ENCODE results near the gene JADE1. TPM values are rescaled to one million over a fixed set of nuclear protein-coding genes. Genes with fewer than 3 reads are reported as not detected.

JADE1 gene
- total RNA-seq, 1 experiment from 2014 or later, result 31.5 TPM

GRCh38 chr4:128812442-128813235, 3.1 kb downstream of the JADE1 start:
- DNase-seq, result peak; percentile 86
- H3K9ac ChIP-seq (ENCODE audit: low read length), result peak overlapping the region; percentile 87
- no peaks in the 10 kb centered on the region for H3K9me2 ChIP-seq (replicated peaks; ENCODE audit: insufficient read depth, low read length)
- peak overlapping the region; percentile 96 for H3K4me3 ChIP-seq (ENCODE audit: low read length)
- H2AFZ ChIP-seq (ENCODE audit: low read length), result no peak overlapping the region
- peak overlapping the region; percentile 90 for H3K4me2 ChIP-seq (ENCODE audit: low read depth, low read length, poor library complexity, severe bottlenecking)
- H3K4me1 ChIP-seq (ENCODE audit: low read length), result peaks cover 31% of the 10 kb centered on the region
- H3K27me3 ChIP-seq (ENCODE audit: low read length), result no peaks in the 10 kb centered on the region
- H3K79me2 ChIP-seq (ENCODE audit: low read length), result peaks cover 61% of the 10 kb centered on the region
- H3K27ac ChIP-seq (ENCODE audit: low read length), result peak overlapping the region; percentile 100
- H3K36me3 ChIP-seq (ENCODE audit: insufficient read depth, low read length), result peaks cover 25% of the 10 kb centered on the region; the same call in 1 of the 2 replicates
- H3K9me3 ChIP-seq (ENCODE audit: low read length), result no peaks in the 10 kb centered on the region
- H4K20me1 ChIP-seq (ENCODE audit: insufficient read depth, low read depth, low read length), result peaks cover 19% of the 10 kb centered on the region; the same call in 1 of the 2 replicates

- Histone ChIP-seq H3K4me2 (ENCODE audit: low read depth, low read length, poor library complexity, severe bottlenecking) (no peak overlapping the region), H3K4me3 (ENCODE audit: low read length) (no peak overlapping the region)
These were observed 4.5 kb downstream of the JADE1 start for GRCh38 chr4:128813965-128814364.

GRCh38 chr4:128818442-128818841, 8.9 kb downstream of the JADE1 start:
- DNase-seq, result no peak
- peaks cover 52% of the 10 kb centered on the region for H3K4me1 ChIP-seq (ENCODE audit: low read length)
- no peaks in the 10 kb centered on the region for H3K27me3 ChIP-seq (ENCODE audit: low read length)
- no peak overlapping the region for H3K4me2 ChIP-seq (ENCODE audit: low read depth, low read length, poor library complexity, severe bottlenecking)
- H3K27ac ChIP-seq (ENCODE audit: low read length), result no peak overlapping the region
- H3K9me2 ChIP-seq (replicated peaks; ENCODE audit: insufficient read depth, low read length), result no peaks in the 10 kb centered on the region
- no peak overlapping the region for H3K4me3 ChIP-seq (ENCODE audit: low read length)
- no peak overlapping the region for H2AFZ ChIP-seq (ENCODE audit: low read length)
- H3K9me3 ChIP-seq (ENCODE audit: low read length), result no peaks in the 10 kb centered on the region
- H3K9ac ChIP-seq (ENCODE audit: low read length), result no peak overlapping the region
- H3K36me3 ChIP-seq (ENCODE audit: insufficient read depth, low read length), result peaks cover 47% of the 10 kb centered on the region
- H3K79me2 ChIP-seq (ENCODE audit: low read length), result peaks cover 100% of the 10 kb centered on the region
- peaks cover 45% of the 10 kb centered on the region for H4K20me1 ChIP-seq (ENCODE audit: insufficient read depth, low read depth, low read length)

More at GRCh38 chr4:128813965-128814364, 4.5 kb downstream of the JADE1 start:
- no peak overlapping the region for H3K27ac ChIP-seq (ENCODE audit: low read length)
- DNase-seq, result no peak
- H3K9me2 ChIP-seq (replicated peaks; ENCODE audit: insufficient read depth, low read length), result no peaks in the 10 kb centered on the region
- H3K4me1 ChIP-seq (ENCODE audit: low read length), result peaks cover 40% of the 10 kb centered on the region
- no peaks in the 10 kb centered on the region for H3K9me3 ChIP-seq (ENCODE audit: low read length)
- peaks cover 75% of the 10 kb centered on the region for H3K79me2 ChIP-seq (ENCODE audit: low read length)
- no peak overlapping the region for H3K9ac ChIP-seq (ENCODE audit: low read length)
- H3K27me3 ChIP-seq (ENCODE audit: low read length), result no peaks in the 10 kb centered on the region
- peaks cover 35% of the 10 kb centered on the region for H3K36me3 ChIP-seq (ENCODE audit: insufficient read depth, low read length)
- H2AFZ ChIP-seq (ENCODE audit: low read length), result no peak overlapping the region
- peaks cover 29% of the 10 kb centered on the region for H4K20me1 ChIP-seq (ENCODE audit: insufficient read depth, low read depth, low read length)

DNA sequence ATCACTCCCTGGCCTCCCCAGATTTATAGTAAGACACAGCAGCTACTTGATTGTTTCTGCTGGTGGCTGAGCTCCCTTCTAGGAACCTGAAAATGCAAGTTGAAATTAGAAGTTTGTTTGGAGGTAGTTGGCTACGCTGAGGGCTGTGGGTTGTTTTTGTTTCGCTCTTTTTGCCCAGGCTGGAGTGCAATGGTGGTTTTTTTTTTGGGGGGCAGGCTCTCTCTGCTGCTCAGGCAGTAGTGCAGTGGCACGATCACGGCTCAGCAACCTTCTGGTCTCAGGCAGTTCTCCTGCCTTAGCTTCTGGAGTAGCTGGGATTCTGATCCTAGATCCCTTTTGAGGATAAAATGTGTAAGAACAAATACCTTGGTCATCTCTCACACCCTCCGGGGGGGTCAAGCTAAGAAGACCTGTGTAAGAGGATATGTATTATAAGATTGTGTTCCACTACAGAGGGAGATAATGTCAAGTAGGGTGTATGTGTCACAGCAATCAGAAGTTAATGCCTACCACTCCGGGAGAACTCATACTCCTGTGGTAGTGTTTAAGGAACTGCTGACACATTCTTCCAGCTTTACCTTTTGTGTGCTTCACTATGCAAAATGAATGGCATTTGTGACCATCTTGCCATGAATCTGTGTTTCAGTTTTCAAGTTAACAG, 9.7 kb downstream of the JADE1 start:
- H3K36me3 ChIP-seq (ENCODE audit: insufficient read depth, low read length), result peaks cover 42% of the 10 kb centered on the region
- H3K9me3 ChIP-seq (ENCODE audit: low read length), result no peaks in the 10 kb centered on the region
- H3K9me2 ChIP-seq (replicated peaks; ENCODE audit: insufficient read depth, low read length), result no peaks in the 10 kb centered on the region
- peaks cover 45% of the 10 kb centered on the region for H4K20me1 ChIP-seq (ENCODE audit: insufficient read depth, low read depth, low read length)
- no peak overlapping the region for H3K9ac ChIP-seq (ENCODE audit: low read length)
- H3K79me2 ChIP-seq (ENCODE audit: low read length), result peaks cover 100% of the 10 kb centered on the region
- no peak overlapping the region for H3K4me2 ChIP-seq (ENCODE audit: low read depth, low read length, poor library complexity, severe bottlenecking)
- peaks cover 51% of the 10 kb centered on the region for H3K4me1 ChIP-seq (ENCODE audit: low read length)
- no peak overlapping the region for H3K27ac ChIP-seq (ENCODE audit: low read length)
- no peak overlapping the region for H2AFZ ChIP-seq (ENCODE audit: low read length)
- H3K27me3 ChIP-seq (ENCODE audit: low read length), result no peaks in the 10 kb centered on the region
- H3K4me3 ChIP-seq (ENCODE audit: low read length), result no peak overlapping the region
- DNase-seq, result no peak

GRCh38 chr4:128820671-128821070, 11.2 kb downstream of the JADE1 start:
- Histone ChIP-seq H3K79me2 (ENCODE audit: low read length) (peaks cover 100% of the 10 kb centered on the region), H3K27ac (ENCODE audit: low read length) (no peak overlapping the region), H3K9ac (ENCODE audit: low read length) (no peak overlapping the region), H4K20me1 (ENCODE audit: insufficient read depth, low read depth, low read length) (peaks cover 49% of the 10 kb centered on the region), H3K27me3 (ENCODE audit: low read length) (no peaks in the 10 kb centered on the region), H3K4me3 (ENCODE audit: low read length) (no peak overlapping the region), H3K4me1 (ENCODE audit: low read length) (peaks cover 59% of the 10 kb centered on the region), H2AFZ (ENCODE audit: low read length) (no peak overlapping the region), H3K9me3 (ENCODE audit: low read length) (no peaks in the 10 kb centered on the region), H3K36me3 (ENCODE audit: insufficient read depth, low read length) (peaks cover 45% of the 10 kb centered on the region), H3K9me2 (replicated peaks; ENCODE audit: insufficient read depth, low read length) (no peaks in the 10 kb centered on the region), H3K4me2 (ENCODE audit: low read depth, low read length, poor library complexity, severe bottlenecking) (peak overlapping the region; percentile 4)
- no peak for DNase-seq

DNA sequence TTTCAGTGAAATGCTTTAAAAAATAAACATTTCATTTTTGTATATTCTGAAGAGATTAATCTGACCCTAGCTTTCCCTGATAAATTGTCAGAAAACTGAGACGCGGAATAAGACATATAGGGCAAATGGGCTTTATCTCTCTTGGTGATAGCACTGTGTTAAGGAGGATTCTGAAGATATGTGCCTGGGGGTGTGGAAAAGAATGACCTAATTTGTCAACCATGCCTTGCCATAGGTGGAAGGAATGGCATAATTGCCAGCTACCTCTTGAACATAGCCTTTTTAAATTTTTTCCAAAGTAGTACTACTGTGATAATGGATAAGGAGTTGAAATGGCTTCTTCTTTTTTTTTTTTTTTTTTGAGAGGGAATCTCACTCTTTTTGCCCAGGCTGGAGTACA, 11.7 kb downstream of the JADE1 start:
- no peaks in the 10 kb centered on the region for H3K9me2 ChIP-seq (replicated peaks; ENCODE audit: insufficient read depth, low read length)
- H3K4me1 ChIP-seq (ENCODE audit: low read length), result peaks cover 59% of the 10 kb centered on the region
- peaks cover 45% of the 10 kb centered on the region for H4K20me1 ChIP-seq (ENCODE audit: insufficient read depth, low read depth, low read length)

GRCh38 chr4:128823025-128823661, 13.6 kb downstream of the JADE1 start:
- peaks cover 34% of the 10 kb centered on the region for H3K36me3 ChIP-seq (ENCODE audit: insufficient read depth, low read length)
- H3K4me3 ChIP-seq (ENCODE audit: low read length), result no peak overlapping the region
- no peak overlapping the region for H3K27ac ChIP-seq (ENCODE audit: low read length)
- no peak overlapping the region for H3K4me2 ChIP-seq (ENCODE audit: low read depth, low read length, poor library complexity, severe bottlenecking)
- H3K9me2 ChIP-seq (replicated peaks; ENCODE audit: insufficient read depth, low read length), result no peaks in the 10 kb centered on the region
- H4K20me1 ChIP-seq (ENCODE audit: insufficient read depth, low read depth, low read length), result peaks cover 48% of the 10 kb centered on the region
- no peak for DNase-seq
- peaks cover 100% of the 10 kb centered on the region for H3K79me2 ChIP-seq (ENCODE audit: low read length)
- no peaks in the 10 kb centered on the region for H3K27me3 ChIP-seq (ENCODE audit: low read length)
- H3K4me1 ChIP-seq (ENCODE audit: low read length), result peaks cover 71% of the 10 kb centered on the region
- no peak overlapping the region for H3K9ac ChIP-seq (ENCODE audit: low read length)
- H2AFZ ChIP-seq (ENCODE audit: low read length), result no peak overlapping the region
- H3K9me3 ChIP-seq (ENCODE audit: low read length), result no peaks in the 10 kb centered on the region

More for the DNA sequence above, 11.7 kb downstream of the JADE1 start:
- Histone ChIP-seq H3K79me2 (ENCODE audit: low read length) (peaks cover 100% of the 10 kb centered on the region), H3K9me3 (ENCODE audit: low read length) (no peaks in the 10 kb centered on the region), H3K36me3 (ENCODE audit: insufficient read depth, low read length) (peaks cover 42% of the 10 kb centered on the region), H3K27ac (ENCODE audit: low read length) (no peak overlapping the region), H3K9ac (ENCODE audit: low read length) (no peak overlapping the region), H3K4me2 (ENCODE audit: low read depth, low read length, poor library complexity, severe bottlenecking) (no peak overlapping the region), H3K4me3 (ENCODE audit: low read length) (no peak overlapping the region), H3K27me3 (ENCODE audit: low read length) (no peaks in the 10 kb centered on the region), H2AFZ (ENCODE audit: low read length) (no peak overlapping the region)
- DNase-seq, result no peak

DNA sequence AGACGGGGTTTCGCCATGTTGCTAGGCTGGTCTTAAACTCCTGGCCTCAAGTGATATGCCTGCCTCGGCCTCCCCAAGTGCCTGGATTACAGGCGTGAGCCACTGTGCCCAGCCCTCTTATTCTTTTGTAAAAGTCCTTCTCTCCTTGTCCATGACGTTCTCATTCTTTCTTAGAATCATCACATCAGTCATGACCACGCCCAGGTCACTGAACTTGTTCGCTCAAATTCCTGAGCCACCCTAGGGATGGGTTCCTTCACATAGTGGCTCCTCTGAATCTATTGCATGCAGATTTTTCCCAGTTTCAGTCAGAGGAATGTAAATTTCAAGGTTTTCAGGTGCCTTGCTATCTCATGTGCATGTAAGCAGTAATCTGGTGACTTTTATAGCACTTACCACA, 15.7 kb downstream of the JADE1 start:
- Histone ChIP-seq H2AFZ (ENCODE audit: low read length) (no peak overlapping the region), H3K27ac (ENCODE audit: low read length) (no peak overlapping the region), H3K4me2 (ENCODE audit: low read depth, low read length, poor library complexity, severe bottlenecking) (no peak overlapping the region), H3K4me1 (ENCODE audit: low read length) (peaks cover 72% of the 10 kb centered on the region), H3K9me2 (replicated peaks; ENCODE audit: insufficient read depth, low read length) (no peaks in the 10 kb centered on the region), H3K79me2 (ENCODE audit: low read length) (peaks cover 100% of the 10 kb centered on the region), H3K4me3 (ENCODE audit: low read length) (no peak overlapping the region), H3K9ac (ENCODE audit: low read length) (no peak overlapping the region), H3K36me3 (ENCODE audit: insufficient read depth, low read length) (peaks cover 30% of the 10 kb centered on the region), H4K20me1 (ENCODE audit: insufficient read depth, low read depth, low read length) (peaks cover 30% of the 10 kb centered on the region), H3K27me3 (ENCODE audit: low read length) (no peaks in the 10 kb centered on the region), H3K9me3 (ENCODE audit: low read length) (no peaks in the 10 kb centered on the region)
- DNase-seq, result no peak
